SU-DHL-6 (cell line): Measurements from ENCODE around the gene GDI1.

ENCODE experiments used
- H2AFZ ChIP-seq: fragments of 200-600 bp; sonication (generic); 2 replicates; pipeline ENCODE4 v1.6.1; 2014; ENCODE audit warnings: low read depth, mild to moderate bottlenecking, moderate library complexity, mixed read lengths, antibody characterized with exemption, low read length; ENCODE audit not compliant: severe bottlenecking
- H3F3A ChIP-seq: fragments of 200-600 bp; shearing (Covaris generic); 2 replicates; pipeline ENCODE4 v1.6.0; 2016; ENCODE audit warnings: antibody characterized with exemption, mild to moderate bottlenecking; ENCODE audit not compliant: insufficient read depth
- H3K27ac ChIP-seq: fragments of 200-600 bp; sonication (generic); 2 replicates; pipeline ENCODE4 v1.5.1; 2016; ENCODE audit warnings: low read depth, mild to moderate bottlenecking, low read length, moderate library complexity, mixed read lengths
- H3K27me3 ChIP-seq: fragments of 200-600 bp; sonication (generic), shearing (Covaris generic); 2 replicates; pipeline ENCODE4 v1.6.0; 2014; ENCODE audit warnings: mild to moderate bottlenecking, low read length
- H3K36me3 ChIP-seq: fragments of 200-600 bp; sonication (generic); 2 replicates; pipeline ENCODE4 v1.6.1; 2014; ENCODE audit warnings: mild to moderate bottlenecking, low read length, mixed read lengths
- H3K4me2 ChIP-seq: fragments of 300-600, 200-600 bp; shearing (Covaris generic), sonication (generic); 2 replicates; pipeline ENCODE4 v1.6.0; 2014; ENCODE audit warnings: low read length, low read depth, mild to moderate bottlenecking; ENCODE audit not compliant: poor library complexity, severe bottlenecking
- H3K4me3 ChIP-seq: fragments of 200-600 bp; sonication (generic); 2 replicates; pipeline ENCODE4 v1.5.1; 2014; ENCODE audit warnings: antibody characterized with exemption, low read length, mild to moderate bottlenecking, mixed read lengths; ENCODE audit not compliant: insufficient read depth, poor library complexity, severe bottlenecking
- H3K79me2 ChIP-seq: fragments of 200-600 bp; sonication (generic); 2 replicates; pipeline ENCODE4 v1.6.1; 2014; ENCODE audit warnings: mild to moderate bottlenecking, low read length, moderate library complexity; ENCODE audit not compliant: insufficient read depth
- H3K9ac ChIP-seq: fragments of 200-600 bp; sonication (generic); 2 replicates; pipeline ENCODE4 v1.7.0; 2014; ENCODE audit warnings: mild to moderate bottlenecking, low read length
- H3K9me2 ChIP-seq: fragments of 200-600 bp; sonication (generic); replicated peaks from 2 replicates; pipeline ENCODE4 v1.6.1; 2014; ENCODE audit warnings: low read length; ENCODE audit not compliant: insufficient read depth
- H3K9me3 ChIP-seq: fragments of 200-600 bp; sonication (generic); 2 replicates; pipeline ENCODE4 v1.6.1; 2014; ENCODE audit warnings: low read length, mixed read lengths; ENCODE audit not compliant: insufficient read depth
- H4K20me1 ChIP-seq: fragments of 200-600 bp; sonication (generic); 2 replicates; pipeline ENCODE4 v1.6.1; 2014; ENCODE audit warnings: low read depth, mild to moderate bottlenecking, antibody characterized with exemption, low read length, moderate library complexity, mixed read lengths
- EZH2phosphoT487 ChIP-seq: fragments of 200-600 bp; sonication (generic), shearing (Covaris generic); conservative IDR thresholded peaks from 2 replicates; pipeline ENCODE4 v1.6.1; 2018; ENCODE audit warnings: mild to moderate bottlenecking, antibody characterized with exemption, low read length, moderate library complexity, mixed read lengths
- TF ChIP-seq, protein P1 (sequence below): fragments of 200-600 bp; sonication (generic); IDR thresholded peaks from one replicate; pipeline ENCODE4 v1.5.1; 2017; ENCODE audit warnings: antibody characterized with exemption, mild to moderate bottlenecking, low read length, moderate library complexity; ENCODE audit not compliant: insufficient read depth, poor library complexity, severe bottlenecking

The GDI1 gene

DNA sequence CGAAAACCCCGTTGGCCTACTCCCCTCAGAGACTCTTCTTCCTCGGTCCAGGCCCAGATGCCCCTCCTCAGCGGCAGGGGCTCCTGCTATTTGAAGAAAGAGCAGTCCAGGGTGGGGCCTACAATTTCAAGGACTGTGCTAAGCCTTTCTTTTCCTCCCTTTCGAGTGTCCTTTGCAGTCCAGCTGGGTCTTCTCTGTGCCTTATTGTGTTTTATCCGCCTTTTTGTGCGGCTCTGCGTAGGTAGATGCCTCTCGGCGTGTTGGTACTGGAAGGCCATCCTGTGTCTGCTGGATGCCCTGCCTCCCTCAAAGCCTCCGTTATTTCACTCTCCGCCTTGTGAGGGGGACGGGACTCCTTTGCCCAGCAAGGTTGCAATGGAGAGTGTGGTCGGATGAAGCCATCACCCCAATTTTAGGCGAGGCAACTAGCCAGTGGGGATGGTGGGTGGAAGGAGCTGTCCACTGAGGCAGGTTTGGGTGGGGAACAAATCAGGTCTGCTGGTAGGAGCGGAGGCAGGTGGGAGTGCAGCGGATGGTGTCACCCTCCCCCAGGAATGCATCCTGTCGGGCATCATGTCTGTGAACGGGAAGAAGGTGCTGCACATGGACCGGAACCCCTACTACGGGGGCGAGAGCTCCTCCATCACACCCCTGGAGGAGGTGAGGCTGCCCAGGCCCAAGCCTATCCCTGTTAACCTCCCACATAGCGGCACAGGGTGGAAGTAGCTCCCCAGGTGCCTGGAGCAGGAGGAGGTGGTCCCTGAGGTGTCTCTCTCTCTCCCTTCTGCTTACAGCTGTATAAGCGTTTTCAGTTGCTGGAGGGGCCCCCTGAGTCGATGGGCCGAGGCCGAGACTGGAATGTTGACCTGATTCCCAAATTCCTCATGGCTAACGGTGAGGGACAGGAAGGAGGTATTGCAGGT lies 1.3 kb downstream of the GDI1 start:
- TF ChIP-seq EZH2phosphoT487, result no peak
- TF ChIP-seq, protein P1, sequence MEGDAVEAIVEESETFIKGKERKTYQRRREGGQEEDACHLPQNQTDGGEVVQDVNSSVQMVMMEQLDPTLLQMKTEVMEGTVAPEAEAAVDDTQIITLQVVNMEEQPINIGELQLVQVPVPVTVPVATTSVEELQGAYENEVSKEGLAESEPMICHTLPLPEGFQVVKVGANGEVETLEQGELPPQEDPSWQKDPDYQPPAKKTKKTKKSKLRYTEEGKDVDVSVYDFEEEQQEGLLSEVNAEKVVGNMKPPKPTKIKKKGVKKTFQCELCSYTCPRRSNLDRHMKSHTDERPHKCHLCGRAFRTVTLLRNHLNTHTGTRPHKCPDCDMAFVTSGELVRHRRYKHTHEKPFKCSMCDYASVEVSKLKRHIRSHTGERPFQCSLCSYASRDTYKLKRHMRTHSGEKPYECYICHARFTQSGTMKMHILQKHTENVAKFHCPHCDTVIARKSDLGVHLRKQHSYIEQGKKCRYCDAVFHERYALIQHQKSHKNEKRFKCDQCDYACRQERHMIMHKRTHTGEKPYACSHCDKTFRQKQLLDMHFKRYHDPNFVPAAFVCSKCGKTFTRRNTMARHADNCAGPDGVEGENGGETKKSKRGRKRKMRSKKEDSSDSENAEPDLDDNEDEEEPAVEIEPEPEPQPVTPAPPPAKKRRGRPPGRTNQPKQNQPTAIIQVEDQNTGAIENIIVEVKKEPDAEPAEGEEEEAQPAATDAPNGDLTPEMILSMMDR, result no peak
- H3F3A ChIP-seq, result peaks cover 7% of the 10 kb centered on the region; the same call in 1 of the 2 replicates
- H3K27ac ChIP-seq, result 0 out of 2 replicates have a peak overlapping the region, but pooled peaks have one; percentile 9
- H3K36me3 ChIP-seq, result no peaks in the 10 kb centered on the region
- H4K20me1 ChIP-seq, result no peaks in the 10 kb centered on the region
- H2AFZ ChIP-seq, result no peak overlapping the region
- H3K4me3 ChIP-seq, result peak overlapping the region; percentile 67
- peak overlapping the region; percentile 72 for H3K9ac ChIP-seq
- peaks cover 15% of the 10 kb centered on the region for H3K79me2 ChIP-seq
- no peaks in the 10 kb centered on the region for H3K9me3 ChIP-seq
- peak overlapping the region; percentile 67 for H3K4me2 ChIP-seq
- H3K27me3 ChIP-seq, result no peaks in the 10 kb centered on the region
- no peaks in the 10 kb centered on the region for H3K9me2 ChIP-seq

DNA sequence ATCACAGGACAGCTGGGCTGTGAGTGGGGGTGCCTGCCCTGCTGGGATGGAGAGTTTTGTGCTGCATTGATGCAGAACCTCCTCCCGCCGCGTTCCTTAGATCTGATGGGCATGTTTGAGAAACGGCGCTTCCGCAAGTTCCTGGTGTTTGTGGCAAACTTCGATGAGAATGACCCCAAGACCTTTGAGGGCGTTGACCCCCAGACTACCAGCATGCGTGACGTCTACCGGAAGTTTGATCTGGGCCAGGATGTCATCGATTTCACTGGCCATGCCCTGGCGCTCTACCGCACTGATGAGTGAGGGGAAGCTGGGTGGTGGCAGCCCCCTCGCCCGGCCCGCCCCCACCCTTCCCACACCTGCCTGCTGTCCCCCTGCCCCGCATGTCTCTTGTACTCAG lies 2.9 kb downstream of the GDI1 start:
- H3K27me3 ChIP-seq, result no peaks in the 10 kb centered on the region
- no peak overlapping the region for H3K27ac ChIP-seq
- H3K36me3 ChIP-seq, result no peaks in the 10 kb centered on the region
- no peaks in the 10 kb centered on the region for H3K9me3 ChIP-seq
- H3F3A ChIP-seq, result peaks cover 10% of the 10 kb centered on the region; the same call in 1 of the 2 replicates
- H3K9ac ChIP-seq, result no peak overlapping the region
- no peak overlapping the region for H2AFZ ChIP-seq
- H3K4me3 ChIP-seq, result no peak overlapping the region
- H3K9me2 ChIP-seq, result no peaks in the 10 kb centered on the region
- H4K20me1 ChIP-seq, result no peaks in the 10 kb centered on the region
- peaks cover 15% of the 10 kb centered on the region for H3K79me2 ChIP-seq
- H3K4me2 ChIP-seq, result no peak overlapping the region
- no peak for TF ChIP-seq EZH2phosphoT487
- TF ChIP-seq, protein P1, result no peak

DNA sequence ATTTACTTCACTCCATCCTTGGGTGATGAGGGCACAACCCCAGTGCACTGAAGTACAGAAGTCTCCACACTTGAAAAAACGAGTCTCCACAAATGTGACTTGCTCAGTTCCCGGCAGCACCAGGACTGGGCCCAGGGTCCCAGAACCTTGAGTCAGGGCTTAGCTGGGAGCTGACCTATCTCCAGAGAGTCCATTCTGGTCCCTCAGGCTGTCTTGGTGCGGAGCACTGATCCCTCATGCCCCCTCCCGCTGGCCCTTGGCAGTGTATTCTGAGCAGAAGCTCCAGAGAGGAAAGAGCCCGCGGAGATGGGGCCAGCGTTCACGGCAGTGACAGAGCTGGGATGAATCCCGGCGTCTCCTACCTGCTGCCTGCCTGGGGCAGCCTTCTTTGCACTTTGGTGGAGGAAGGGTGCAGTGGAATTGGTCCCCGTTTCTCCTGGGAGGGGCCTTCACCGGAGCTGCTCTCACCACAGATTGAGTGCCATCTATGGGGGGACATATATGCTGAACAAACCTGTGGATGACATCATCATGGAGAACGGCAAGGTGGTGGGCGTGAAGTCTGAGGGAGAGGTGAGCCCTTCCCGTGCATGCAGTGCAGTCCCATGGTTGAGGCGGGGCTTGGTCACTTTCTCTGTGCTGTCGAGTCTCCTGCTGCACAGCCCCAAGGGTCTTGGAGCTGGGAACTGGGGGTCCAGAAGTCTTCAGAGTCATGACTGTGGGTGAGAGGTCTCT lies 3.8 kb downstream of the GDI1 start:
- H3K36me3 ChIP-seq, result no peaks in the 10 kb centered on the region
- H3K79me2 ChIP-seq, result peaks cover 15% of the 10 kb centered on the region
- H3K9ac ChIP-seq, result no peak overlapping the region
- no peak overlapping the region for H3K4me3 ChIP-seq
- H3K9me2 ChIP-seq, result no peaks in the 10 kb centered on the region
- no peaks in the 10 kb centered on the region for H4K20me1 ChIP-seq
- TF ChIP-seq EZH2phosphoT487, result no peak
- TF ChIP-seq, protein P1, result no peak
- H3F3A ChIP-seq, result peaks cover 10% of the 10 kb centered on the region; the same call in 1 of the 2 replicates
- no peaks in the 10 kb centered on the region for H3K27me3 ChIP-seq
- no peak overlapping the region for H2AFZ ChIP-seq
- H3K27ac ChIP-seq, result no peak overlapping the region
- no peaks in the 10 kb centered on the region for H3K9me3 ChIP-seq
- H3K4me2 ChIP-seq, result no peak overlapping the region
